ENCODE data around the gene LTBP3.

LTBP3 gene

DNA sequence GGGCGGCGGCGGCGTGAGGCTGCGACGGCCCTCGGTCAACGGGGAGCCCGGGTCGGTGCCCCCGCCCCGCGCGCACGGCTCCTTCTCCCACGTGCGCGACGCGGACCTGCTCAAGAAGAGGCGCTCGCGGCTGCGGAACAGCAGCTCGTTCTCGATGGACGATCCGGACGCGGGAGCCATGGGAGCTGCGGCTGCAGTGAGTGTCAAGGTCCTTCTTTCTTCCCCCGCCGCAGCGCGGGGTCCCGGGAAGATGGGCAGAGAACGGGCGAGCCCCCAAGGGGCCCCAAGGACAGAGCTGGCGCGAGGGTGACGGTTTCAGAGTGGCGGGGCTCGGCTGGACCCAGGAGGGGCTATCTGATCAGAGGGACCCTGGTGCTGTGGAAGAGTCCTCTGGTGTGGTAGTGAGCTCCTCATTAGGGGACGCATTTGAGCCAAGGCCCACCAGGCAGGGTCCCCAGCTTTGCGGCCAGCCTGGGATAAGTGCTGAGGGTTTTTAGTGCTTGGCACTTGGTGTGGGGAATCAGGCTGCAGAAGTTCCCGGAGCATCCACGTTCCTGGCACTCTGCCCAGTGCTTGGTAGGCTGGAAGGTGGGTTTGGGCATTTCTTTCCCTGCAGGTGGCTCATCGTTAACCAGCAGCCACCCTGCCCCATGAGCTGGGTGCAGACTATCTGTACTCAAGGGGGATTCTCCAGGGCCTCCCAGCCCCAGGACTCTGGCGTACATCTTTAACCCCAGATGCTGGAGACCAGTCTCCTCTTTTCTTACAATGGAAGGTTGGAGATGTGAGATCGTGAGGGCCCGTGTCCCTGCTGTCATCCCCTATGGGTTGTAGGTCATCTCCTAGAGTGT, 27.5 kb upstream of the LTBP3 start:
- DNase-seq (ENCODE audit: low read depth in 2 of 2), result no peak

- DNase-seq (ENCODE audit: low read depth in 2 of 2), result no peak
These were observed 26.6 kb upstream of the LTBP3 start for GRCh38 chr11:65584723-65585171.

- no peak for DNase-seq (ENCODE audit: low read depth in 2 of 2)
These were observed 25.9 kb upstream of the LTBP3 start for GRCh38 chr11:65584106-65584505.

GRCh38 chr11:65583589-65583988, 25.4 kb upstream of the LTBP3 start:
- DNase-seq (ENCODE audit: low read depth in 2 of 2), result no peak

DNA sequence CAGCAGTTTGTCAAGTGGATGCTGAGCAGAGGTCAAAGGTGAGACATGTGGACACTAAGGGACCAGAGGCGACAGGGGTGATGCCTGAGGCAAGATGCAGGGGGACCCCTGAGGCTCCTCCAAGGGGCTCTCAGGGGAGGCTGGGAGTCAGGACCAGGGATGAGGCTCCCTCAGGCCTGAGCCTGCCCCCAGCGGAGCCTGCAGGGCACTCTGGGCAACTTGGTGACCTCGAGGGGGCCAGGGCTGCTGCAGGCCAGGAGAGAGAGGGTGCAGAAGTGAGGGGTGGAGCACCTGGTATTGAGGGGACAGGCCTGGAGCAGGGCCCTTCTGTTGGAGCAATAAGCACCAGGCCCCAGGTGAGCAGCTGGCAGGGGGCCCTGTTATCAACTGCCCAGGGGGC, 23.8 kb upstream of the LTBP3 start:
- DNase-seq (ENCODE audit: low read depth in 2 of 2), result no peak

- no peak for DNase-seq (ENCODE audit: low read depth in 2 of 2)
These were observed 22.6 kb upstream of the LTBP3 start for GRCh38 chr11:65580756-65581155.

GRCh38 chr11:65580031-65580692, 22.0 kb upstream of the LTBP3 start:
- DNase-seq (ENCODE audit: low read depth in 2 of 2), result no peak

GRCh38 chr11:65579291-65579690, 21.1 kb upstream of the LTBP3 start:
- DNase-seq (ENCODE audit: low read depth in 2 of 2), result no peak

GRCh38 chr11:65578667-65579066, 20.5 kb upstream of the LTBP3 start:
- no peak for DNase-seq (ENCODE audit: low read depth in 2 of 2)

- DNase-seq (ENCODE audit: low read depth in 2 of 2), result no peak
These were observed 20.0 kb upstream of the LTBP3 start for GRCh38 chr11:65578134-65578533.

DNA sequence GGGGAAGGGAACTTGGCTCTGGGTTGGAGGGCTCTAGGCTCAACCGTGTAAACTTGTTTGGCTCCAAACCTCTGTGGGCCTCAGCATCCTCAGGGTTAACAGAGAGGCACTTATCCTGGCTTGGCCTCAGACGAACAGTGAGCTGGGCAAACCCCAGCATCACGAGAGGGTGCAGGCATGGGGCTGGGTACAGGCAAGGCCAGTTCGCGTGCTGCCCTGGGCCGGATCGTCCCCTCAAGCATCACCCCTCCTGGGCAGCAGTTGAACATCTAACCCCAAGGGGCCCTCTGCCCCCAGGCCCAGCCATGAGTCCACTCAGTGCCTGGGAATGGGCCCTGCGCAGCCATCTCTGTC, 19.6 kb upstream of the LTBP3 start:
- DNase-seq (ENCODE audit: low read depth in 2 of 2), result no peak

DNA sequence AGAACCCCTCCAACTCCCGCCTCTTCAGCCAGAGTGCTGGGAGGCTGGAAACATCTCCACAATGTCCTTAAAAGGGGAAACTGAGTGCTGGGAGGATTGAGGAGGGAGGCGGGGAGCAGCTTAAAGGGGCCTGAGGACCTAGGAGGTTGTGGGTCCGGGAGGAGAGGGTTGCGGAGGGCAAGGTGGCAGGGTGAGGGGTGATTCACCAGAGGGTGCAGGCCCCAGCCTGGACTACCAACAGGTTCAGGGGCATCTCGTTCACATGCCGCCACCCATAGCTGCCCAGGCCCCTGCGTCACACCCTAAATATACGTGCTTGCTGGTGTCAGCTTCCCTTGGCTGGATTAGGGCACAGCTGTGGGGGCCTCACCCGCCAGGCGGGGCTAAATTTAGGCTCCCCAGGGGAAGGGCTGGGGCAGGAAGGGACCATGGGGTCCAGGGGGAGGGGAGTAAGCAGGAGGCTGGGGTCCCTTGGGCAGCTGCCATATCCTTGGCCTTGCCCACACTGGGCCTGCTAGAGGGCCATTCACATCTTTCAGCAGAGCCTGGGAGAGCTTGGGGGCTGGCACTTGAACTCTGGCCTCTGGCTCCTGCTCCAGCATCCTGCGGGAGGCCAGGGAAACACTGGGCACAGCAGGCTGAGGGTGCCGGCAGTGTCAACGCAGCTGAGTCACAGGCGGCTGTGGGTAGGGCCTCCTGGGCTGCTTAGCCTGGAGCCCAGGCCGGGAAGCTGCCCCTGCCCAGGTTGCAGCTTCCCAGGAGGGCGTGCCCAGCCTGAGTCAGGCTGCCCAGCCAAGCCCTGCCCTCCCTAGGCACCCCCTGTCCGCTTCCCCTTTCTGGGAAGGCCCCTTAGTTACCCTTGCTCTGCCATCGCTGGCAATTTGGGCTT, 19.0 kb upstream of the LTBP3 start:
- DNase-seq (ENCODE audit: low read depth in 2 of 2), result no peak

GRCh38 chr11:65576232-65576866, 18.2 kb upstream of the LTBP3 start:
- DNase-seq (ENCODE audit: low read depth in 2 of 2), result no peak

- DNase-seq (ENCODE audit: low read depth in 2 of 2), result peak in 1 of 2 donors; percentile 68
These were observed 17.5 kb upstream of the LTBP3 start, which contains the start of gene EHBP1L1 for GRCh38 chr11:65575568-65576231. Gene EHBP1L1, plus strand, starts transcription at chr11:65576053. Its CDS starts 250 bp downstream, at chr11:65576303.

- no peak for DNase-seq (ENCODE audit: low read depth in 2 of 2)
These were observed 16.8 kb upstream of the LTBP3 start for GRCh38 chr11:65574811-65575567.

DNA sequence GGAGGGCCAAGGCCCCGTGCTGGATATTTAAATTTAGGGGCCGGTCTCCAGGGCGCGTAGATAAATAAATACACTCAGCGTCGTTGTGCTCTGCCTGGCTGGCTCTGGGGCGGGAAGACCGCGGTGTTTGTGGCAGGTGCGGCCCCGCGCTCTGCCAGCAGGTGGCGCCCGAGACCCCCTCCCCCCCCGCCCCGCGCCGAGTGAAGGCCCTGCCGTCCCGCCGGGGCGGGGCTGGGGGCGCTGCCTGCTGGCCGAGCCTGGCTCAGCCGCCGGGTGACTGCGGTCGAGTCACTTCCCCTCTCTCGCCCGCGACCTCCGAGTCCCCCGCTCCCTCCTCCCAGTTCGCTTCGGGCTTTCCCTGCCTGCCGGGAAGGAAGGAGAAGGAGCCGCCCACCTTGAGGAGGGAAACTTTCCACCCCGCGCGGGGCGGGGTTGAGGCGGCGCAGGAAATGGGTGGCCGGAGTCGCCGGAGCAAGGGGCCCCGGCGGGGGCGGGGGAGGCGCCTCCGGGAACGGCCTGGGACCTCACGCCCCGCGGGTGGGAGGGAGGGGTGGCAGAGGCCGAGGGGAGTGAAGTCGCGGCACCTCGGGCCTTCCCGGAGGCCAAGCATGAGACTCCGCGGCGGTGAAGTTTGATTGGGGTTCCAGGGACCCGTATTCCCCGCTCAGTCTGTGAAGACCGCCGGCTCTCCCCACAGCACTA, 16.1 kb upstream of the LTBP3 start:
- peak; percentile 65 to 75 for DNase-seq (ENCODE audit: low read depth in 2 of 2)

DNA sequence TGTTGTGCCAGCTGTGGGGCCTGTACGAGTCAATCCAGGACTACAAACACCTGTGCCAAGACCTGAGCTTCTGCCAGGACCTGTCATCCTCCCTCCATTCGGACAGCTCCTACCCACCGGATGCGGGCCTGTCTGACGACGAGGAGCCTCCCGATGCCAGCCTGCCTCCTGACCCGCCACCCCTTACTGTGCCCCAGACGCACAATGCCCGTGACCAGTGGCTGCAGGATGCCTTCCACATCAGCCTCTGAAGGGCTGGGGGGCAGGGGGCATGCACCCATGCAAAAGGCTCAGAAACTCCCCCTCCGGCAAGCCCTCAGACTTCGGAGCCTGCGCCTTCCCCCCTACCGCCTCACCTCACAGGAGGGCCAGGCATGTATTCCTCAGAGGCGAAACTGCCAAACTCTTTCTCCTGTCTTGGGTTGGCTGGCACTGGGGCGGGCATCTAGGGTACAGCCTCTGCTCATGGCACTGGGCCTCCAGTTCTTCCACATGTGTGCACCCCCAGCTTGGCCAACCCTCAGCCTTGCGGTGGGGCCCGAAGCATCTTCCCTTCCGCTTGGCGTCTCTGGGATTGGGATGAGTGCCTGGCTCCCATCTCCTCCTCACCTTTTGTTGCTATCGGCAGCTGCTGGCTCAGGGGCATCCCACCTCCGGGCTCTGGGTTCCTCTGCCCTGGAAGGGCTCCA, 15.4 kb upstream of the LTBP3 start:
- no peak for DNase-seq (ENCODE audit: low read depth in 2 of 2)

- peak; percentile 77 for DNase-seq (ENCODE audit: low read depth in 2 of 2)
These were observed 14.3 kb upstream of the LTBP3 start, which contains the start of gene FAM89B for GRCh38 chr11:65572356-65573051. Gene FAM89B, plus strand, starts transcription at chr11:65572538. Its CDS starts 132 bp downstream, at chr11:65572670.
